Activated CD4-positive, alpha-beta T cell treated with anti-CD3 and anti-CD28 coated beads, Interleukin-2, amount 50 U/mL, for 24 hours (primary cell): ENCODE data around the gene RBM26.
"Not testable (repeated sequence)": the region's sequence is repeated elsewhere in the genome, so short reads cannot be mapped to it uniquely, and the experiment has no call there.

ENCODE experiments used
- DNase-seq, 2 donors: peaks; one replicate each; pipeline ENCODE4 v3.0.0-alpha.2; 2020; ENCODE audit warnings: low read depth in 1 of 2, low spot score in 1 of 2

The RBM26 gene

GRCh38 chr13:79386125-79386826, 19.8 kb downstream of the RBM26 start:
- no peak for DNase-seq

GRCh38 chr13:79385694-79386093, 20.4 kb downstream of the RBM26 start:
- DNase-seq: no peak

DNA sequence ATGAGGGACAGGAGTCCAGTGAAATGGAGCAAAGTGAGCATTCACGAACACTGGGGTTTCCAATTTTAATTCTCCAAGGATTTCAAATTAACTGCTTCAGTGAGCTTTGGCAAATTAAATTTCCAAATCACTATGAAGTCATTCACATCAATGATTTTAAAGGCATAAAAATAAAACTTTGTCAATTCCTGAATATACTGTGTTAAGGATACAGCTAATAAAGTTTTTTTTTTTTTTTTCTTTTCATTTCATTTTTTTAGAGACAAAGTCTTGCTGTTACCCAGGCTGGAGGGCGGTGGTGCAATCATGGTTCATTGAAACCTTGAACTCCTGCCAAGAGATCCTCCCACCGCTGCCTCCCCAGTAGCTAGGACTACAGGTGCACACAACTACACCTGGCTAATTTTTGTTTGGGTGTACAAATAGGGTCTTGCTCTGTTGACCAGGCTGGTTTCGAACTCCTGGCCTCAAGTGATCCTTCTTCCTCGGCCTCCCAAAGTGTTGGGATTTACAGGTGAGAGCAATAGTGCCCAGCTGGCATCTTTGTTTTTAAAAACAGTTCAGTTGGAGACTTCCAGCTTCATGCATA, 21.9 kb downstream of the RBM26 start:
- DNase-seq: no peak

DNA sequence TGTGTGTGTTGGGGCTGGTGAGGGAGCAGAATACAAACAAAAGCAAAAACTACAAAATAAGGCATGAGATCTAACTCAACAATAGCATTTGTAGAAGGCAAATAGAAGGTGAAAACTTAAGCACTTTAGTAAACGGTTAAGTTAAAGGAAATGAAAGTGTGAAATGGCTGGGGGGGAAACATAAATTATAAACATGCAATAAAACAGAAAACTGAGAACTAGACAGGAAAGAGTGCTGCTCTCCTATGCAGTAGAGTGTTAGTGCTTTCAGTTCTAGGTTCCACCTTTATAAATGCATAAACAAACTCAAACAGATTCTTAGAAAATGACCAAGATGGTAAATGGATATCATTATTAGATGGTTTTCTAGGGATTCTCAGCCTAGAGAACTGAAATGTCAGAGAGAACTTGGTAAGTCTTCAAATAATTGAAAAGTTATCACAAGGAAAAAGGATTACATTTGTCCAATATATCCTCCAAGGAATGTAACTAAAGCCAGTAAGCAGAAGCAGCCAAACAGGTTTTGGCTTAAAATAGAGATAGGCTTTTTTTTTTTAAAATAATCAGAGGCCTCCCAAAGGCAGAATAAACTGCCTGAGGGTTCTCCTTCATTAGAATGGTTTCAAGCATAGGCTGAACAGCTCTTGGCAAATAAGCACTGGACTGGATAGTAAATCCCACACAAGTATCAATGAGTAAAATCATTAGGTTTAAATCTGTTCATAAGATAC, 23.3 kb downstream of the RBM26 start:
- no peak for DNase-seq

- no peak for DNase-seq
These were observed 25.1 kb downstream of the RBM26 start for GRCh38 chr13:79380997-79381396.

GRCh38 chr13:79379274-79379673, 26.8 kb downstream of the RBM26 start:
- DNase-seq: no peak

- no peak for DNase-seq
These were observed 29.2 kb downstream of the RBM26 start for GRCh38 chr13:79376843-79377242.

GRCh38 chr13:79374578-79374977, 31.5 kb downstream of the RBM26 start:
- DNase-seq: no peak

DNA sequence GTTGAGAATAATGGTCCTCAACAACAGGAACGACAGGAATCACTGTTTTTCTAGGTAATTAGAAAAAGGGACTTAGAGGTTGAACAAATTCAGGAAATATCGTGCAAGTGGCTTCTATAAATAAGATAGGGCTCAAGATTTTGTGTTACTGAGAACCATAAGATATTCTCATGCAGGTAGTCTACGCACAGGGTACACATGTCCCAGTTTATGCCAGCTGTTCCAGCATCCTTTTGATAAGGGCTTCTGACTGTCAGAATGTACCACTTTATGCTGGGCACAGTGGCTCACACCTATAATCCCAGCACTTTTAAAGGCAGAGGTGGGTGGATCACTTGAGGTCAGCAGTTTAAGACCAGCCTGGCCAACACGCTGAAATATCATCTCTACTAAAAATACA, 32.1 kb downstream of the RBM26 start:
- no peak for DNase-seq

- no peak for DNase-seq
These were observed 36.8 kb downstream of the RBM26 start for GRCh38 chr13:79369226-79369625.

DNA sequence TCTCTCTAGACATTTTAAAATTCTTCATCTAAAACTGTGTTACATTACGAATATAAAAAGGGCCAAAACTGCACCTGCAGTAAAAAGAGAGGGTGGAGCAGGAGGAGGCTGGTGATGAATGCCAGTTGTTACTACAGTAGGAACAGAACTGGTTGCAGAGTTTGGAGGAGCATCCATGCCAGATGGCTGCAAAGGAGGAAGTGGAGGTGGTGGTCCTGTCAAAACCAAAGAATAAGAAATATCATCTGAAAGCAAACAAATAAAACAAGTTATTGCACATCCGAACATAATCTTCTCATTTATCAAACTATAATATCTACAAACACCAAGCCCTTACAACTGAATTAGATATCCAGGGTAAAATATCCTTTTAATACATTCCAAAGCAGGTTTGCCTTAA, 40.1 kb downstream of the RBM26 start:
- DNase-seq: no peak

DNA sequence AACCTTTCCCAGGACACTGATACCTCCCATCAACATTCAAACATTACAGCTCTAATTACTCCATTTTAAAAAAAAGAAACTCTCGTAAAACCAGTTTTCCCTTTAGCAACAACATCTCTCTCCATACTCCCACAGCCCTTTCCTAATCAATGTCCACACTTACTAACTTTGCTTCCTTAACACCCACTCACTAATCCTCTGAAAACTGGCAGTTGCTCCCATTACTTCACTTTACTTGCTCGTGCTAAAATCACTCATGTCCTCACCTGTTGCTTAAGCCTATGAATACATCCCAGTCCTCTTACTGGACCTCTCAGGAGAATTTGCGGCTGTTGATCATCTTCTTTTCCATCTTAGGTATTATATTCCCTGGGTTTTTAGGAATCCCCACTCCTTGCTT, 44.8 kb downstream of the RBM26 start:
- no peak for DNase-seq

DNA sequence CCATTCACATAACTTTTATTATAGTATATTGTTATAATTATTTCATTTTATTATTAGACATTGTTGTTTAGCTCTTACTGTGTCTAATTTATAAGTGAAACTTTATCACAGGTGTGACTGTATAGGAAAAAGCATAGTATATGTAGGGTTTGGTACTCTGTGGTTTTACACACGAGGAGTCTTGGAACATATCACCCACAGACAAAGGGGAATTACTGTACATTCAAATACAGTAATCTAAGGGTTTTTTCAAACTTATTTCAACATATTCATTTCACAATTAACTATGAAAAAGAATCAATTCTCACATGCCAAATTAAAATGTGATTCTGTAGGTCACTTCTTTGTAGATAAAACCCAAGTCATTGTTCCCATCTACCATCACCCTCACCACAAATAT, 46.0 kb downstream of the RBM26 start:
- DNase-seq: no peak

- DNase-seq: no peak
These were observed 47.0 kb downstream of the RBM26 start for GRCh38 chr13:79359064-79359463.

- no peak for DNase-seq
These were observed 51.8 kb downstream of the RBM26 start for GRCh38 chr13:79354285-79354684.

DNA sequence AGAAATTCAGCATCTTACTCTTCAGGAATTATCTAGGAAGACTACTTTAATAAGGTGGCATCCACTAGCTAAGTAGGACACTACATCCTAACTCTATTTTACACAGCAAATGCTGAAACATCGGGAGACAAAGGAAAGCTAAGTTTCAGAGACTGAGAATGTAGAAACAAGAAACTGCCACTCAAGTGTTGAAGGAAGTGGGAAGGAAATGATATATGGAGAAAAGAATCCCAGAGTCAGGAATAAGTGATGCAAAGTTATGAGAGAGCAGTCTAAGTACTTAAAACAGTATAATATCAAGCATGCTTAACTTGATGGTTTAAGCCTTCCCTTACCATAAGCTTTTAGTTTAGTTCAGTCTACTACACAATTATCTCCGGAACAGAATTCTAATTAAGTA, 52.4 kb downstream of the RBM26 start:
- no peak for DNase-seq

DNA sequence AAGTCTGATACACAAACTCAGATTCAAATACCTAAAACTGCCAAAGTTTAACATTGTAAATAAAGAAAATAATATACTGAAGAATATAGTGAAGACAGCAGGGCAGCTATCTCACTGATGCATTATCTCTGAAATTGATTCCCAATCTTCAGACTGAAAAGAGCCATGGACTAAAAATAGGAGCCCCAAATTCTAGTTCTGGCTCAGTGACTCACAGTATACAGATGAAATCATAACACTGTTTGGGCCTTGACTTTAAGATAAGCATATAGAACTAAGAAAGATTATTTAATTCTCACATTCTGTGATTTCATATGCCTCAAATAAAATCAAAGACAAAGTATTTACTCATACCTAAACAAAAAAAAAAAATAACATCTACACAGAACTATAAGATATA, 53.9 kb downstream of the RBM26 start:
- no peak for DNase-seq

GRCh38 chr13:79349608-79350007, 56.4 kb downstream of the RBM26 start:
- not testable (repeated sequence) for DNase-seq

DNA sequence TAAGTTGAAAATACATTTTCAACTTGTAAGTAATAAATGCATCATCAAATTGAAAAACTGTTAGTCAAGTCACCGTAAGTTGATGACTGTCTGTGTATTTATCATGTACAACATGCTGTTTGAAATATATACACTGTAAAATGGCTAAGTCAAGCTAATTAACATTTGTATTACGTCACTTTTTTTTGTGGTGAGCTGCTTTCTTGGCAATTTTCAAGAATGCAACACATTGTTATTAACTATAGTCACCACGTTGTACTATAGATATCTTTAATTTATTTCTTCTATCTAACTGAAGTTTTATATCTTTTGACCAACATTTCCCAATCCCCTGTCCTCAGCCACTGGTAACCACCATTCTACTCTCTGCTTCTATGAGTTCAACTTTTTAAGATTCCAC, 57.0 kb downstream of the RBM26 start:
- no peak for DNase-seq

DNA sequence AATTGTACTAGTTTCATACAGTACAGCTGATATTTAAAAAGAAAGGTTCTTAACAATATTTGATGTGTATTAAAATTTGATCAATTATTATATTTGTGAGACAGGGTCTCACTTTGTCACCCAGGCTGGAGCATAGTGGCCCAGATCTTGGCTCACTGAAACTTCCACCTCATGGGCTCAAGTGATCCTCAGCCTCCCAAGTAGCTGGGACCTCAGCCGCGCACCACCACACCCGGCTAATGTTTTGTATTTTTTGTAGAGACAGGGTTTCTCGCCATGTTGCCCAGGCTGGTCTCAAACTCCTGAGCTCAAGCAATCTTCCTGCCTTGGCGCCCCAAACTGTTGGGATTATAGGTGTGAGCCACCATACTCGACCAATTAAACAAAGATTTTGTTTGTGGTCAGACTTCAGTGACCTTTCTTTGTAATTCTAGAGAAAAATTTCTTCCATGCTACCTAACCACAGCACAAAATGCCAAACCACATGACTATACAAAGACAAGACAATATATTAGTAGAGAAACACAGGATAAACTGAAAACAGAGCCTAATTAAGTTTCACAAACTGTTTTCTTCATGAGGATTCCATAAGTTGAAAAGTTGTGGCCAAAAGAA, 59.6 kb downstream of the RBM26 start:
- no peak for DNase-seq

GRCh38 chr13:79341202-79341601, 64.9 kb downstream of the RBM26 start:
- DNase-seq: no peak

GRCh38 chr13:79340490-79340889, 65.6 kb downstream of the RBM26 start:
- no peak for DNase-seq
